Measurements from ENCODE around the gene TRPC4.
A peak's percentile ranks its signal among the peaks of the same experiment; 100 is the strongest.

Gene TRPC4

DNA sequence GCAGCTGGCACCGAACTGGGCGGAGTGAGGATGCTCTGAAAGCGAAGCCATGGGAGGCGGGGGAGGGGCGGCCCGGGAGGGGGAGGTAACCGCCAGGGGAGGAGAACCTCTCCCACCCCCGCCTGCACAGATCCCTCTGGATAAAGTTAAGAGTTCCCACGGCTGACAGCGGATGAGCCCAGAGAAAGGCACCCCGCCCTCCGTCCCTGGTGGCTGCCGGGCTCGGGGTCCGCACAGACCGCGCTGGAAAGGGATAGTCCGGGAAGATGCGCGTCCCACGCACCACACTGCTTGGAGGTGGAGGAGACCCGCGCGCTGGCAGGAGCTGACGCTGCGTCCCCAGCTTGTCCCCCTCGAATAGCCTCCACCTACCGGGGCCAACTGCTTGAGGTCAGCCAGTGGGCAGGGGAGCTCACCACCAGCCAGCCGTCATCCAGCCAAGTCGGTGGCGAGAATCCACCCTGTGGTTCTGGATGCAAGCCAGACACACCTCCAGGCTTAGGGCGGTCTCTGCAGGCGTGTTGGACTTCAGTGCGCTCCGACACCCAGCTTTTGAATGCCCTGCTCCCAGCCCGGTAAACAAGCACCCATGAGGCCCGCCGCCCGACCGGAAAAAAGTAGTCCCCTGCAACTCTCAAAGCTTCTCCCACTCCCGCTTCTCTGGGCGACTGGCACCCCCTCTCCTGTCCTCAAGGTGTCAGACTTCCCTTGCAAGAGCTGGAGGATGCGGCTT is at the start of gene TRPC4:
TRPC4 (minus strand) TSS at position 17 of the 733 bp plus-strand sequence. CDS start 86,439 bp downstream, outside the sequence.
- TF ChIP-seq, protein P1, sequence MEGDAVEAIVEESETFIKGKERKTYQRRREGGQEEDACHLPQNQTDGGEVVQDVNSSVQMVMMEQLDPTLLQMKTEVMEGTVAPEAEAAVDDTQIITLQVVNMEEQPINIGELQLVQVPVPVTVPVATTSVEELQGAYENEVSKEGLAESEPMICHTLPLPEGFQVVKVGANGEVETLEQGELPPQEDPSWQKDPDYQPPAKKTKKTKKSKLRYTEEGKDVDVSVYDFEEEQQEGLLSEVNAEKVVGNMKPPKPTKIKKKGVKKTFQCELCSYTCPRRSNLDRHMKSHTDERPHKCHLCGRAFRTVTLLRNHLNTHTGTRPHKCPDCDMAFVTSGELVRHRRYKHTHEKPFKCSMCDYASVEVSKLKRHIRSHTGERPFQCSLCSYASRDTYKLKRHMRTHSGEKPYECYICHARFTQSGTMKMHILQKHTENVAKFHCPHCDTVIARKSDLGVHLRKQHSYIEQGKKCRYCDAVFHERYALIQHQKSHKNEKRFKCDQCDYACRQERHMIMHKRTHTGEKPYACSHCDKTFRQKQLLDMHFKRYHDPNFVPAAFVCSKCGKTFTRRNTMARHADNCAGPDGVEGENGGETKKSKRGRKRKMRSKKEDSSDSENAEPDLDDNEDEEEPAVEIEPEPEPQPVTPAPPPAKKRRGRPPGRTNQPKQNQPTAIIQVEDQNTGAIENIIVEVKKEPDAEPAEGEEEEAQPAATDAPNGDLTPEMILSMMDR (IDR thresholded peaks at IDR 0.05; ENCODE audit: low read depth, low read length): peak; percentile 46; the same call in 1 of the 2 replicates
- peak within 1 kb of the TSS; percentile 80 for H3K4me3 ChIP-seq (ENCODE audit: low read depth, low read length)

- peak overlapping the region; percentile 41 for H3K4me3 ChIP-seq (ENCODE audit: low read depth, low read length)
- TF ChIP-seq, protein P1 (IDR thresholded peaks at IDR 0.05; ENCODE audit: low read depth, low read length): no peak
Measured at GRCh38 chr13:37918751-37919150, 49.2 kb upstream of the TRPC4 start.

GRCh38 chr13:37918116-37918714 is 48.6 kb upstream of the TRPC4 start:
- H3K4me3 ChIP-seq (ENCODE audit: low read depth, low read length): no peak overlapping the region; the same call in 1 of the 2 replicates
- TF ChIP-seq, protein P1 (IDR thresholded peaks at IDR 0.05; ENCODE audit: low read depth, low read length): no peak

DNA sequence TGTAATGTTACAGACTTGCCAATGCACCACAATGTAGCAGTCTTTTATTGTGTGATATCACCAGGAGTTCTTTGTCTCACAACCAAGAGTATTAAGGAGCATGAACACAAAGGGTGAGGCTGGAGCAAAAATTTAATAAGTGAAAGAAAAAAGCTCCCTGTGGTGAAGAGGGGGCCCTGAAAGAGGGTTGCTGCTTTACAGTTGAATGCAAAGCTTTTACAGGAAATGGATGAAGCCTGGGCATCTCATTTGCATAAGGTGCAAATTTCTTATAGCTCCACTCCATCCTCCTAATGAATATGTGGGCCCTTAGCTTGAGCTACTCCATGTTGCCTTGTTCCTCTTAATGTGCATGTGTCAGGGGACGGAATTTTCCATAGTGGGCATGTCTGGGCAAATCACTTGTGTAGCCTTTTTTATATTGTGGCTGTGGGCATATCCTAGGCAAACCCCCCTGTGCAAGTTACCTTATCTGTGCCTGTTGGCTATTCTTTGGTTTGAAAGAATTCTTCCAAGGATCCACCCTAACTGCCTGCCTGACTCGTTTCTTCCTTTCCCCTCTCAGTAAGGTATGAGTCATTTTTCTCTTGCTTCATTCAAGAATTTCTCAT is 45.3 kb upstream of the TRPC4 start:
- H3K4me3 ChIP-seq (ENCODE audit: low read depth, low read length): no peak overlapping the region
- TF ChIP-seq, protein P1 (IDR thresholded peaks at IDR 0.05; ENCODE audit: low read depth, low read length): no peak

DNA sequence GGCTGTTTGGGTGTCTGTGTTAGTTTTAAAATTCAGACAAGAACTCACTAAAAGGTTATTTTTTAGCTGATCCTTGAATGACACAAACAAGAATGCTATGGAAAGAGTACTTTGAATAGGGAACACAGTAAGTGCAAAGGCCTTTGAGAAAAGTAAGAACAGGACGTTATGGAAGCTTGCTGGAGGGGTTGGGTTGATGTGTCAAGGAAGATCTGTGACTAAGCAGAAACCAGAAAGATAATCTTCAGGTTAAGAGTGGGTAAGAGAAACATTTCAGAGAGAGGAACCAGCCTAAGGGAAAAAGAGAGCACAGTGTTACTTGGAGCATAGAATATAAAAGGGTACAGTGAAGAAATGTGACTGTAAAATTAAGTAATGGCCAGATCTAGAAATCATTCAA is 41.2 kb upstream of the TRPC4 start:
- no peak overlapping the region for H3K4me3 ChIP-seq (ENCODE audit: low read depth, low read length)
- TF ChIP-seq, protein P1 (IDR thresholded peaks at IDR 0.05; ENCODE audit: low read depth, low read length): no peak

DNA sequence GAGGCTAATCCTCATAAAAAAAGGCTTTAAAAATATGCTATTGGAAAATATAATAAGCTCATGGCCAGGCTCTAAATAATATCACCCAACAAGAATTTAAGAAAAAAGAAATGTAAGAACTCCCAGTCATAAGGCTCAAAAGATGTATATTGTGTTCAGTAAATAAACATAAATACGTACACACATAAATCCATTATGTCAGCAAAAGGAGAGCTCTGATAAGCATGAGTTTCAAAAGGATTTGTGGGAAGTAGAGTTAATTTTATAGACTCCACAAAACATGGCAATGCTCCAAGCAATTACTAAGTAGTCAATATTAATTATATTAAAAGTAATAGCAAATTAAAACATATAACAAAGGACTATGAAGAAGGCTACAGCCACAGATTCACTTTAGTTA is 37.3 kb upstream of the TRPC4 start:
- H3K4me3 ChIP-seq (ENCODE audit: low read depth, low read length): no peak overlapping the region
- TF ChIP-seq, protein P1 (IDR thresholded peaks at IDR 0.05; ENCODE audit: low read depth, low read length): no peak

DNA sequence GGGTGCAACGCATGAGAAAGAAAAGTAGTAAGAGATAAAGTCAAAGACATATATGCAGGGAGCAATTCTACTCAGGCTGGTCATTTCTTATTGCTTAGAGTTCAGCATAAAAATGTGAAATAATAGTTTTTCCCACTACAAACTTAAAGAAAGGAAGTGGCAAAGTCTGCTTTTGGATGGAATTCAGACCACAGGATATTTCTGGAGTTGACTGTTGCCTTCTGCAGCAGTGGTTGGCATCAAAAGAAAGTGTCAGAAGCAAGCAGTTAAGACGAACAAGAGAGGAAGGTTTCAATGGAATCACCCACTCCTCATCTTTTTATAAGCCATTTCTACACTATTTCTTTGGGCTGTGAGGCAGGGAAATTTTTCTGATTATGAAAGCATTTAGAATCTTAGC is 36.2 kb upstream of the TRPC4 start:
- H3K4me3 ChIP-seq (ENCODE audit: low read depth, low read length): no peak overlapping the region
- TF ChIP-seq, protein P1 (IDR thresholded peaks at IDR 0.05; ENCODE audit: low read depth, low read length): no peak

Measured in WI38 (cell line).